NCI-H1417 (cell line): ENCODE results near the gene TPSD1.
A peak's percentile ranks its signal among the peaks of the same experiment; 100 is the strongest.

Experiments
- DNase-seq, 3 experiments: peaks; one replicate each; lab custom pipeline; 2025; lab: John Stamatoyannopoulos, UW

Gene TPSD1

DNA sequence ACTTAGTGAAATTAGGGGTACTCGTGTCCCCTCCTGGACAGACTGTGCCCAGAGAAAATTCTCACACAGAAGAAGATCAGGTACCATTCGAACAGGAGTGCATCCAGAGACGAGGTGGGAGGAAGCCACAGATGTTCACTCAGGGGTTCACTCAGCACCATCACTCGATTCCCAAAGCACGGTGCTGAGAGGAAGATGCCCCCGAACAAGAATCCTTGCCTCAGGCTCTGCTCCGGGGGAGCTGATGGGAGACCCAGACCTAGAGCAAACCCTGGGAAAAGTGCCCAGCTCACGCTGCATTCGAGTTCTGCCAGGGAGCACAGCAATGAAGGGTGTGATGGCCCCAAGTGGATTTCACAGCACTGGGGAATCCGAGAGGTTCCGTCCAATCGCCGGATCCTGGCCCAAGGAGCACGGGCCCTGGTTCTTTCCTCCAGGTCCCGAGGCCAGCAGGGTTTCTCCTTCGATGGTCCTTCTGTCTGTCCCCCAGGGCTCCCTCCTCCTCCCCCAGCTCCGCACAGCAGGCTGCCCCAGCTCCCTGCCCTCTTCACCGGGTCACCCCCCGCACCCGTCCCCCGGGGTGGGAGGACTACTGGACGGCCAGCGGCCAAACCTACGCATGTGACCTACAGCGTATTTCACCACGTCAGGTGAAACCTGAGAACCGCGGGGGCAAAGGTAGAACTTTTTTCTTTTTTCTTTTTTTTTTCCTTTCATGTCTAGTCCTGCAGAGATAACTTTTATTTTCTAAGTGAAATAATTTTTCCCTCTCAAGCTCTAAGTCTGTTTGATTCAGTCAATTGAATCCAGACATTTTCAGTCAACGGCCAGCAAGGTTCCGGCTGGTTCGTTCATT is 43.4 kb downstream of the TPSD1 start:
- DNase-seq, result no peak

DNA sequence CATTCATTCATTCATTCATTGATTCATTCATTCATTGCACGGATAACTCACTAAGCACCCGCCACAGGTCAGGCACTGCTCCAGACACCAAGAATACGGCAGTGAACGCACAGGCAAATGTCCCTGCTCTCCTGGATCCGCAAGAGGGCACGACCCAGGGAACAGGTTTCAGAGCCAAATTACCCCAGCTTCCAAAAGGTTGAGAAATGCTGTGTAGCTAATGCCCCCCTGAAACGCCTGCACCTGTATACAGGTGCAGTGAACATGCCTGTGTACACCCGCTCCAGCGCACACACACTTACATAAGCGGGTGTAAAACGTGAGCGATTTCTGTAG is 44.0 kb downstream of the TPSD1 start:
- DNase-seq, result no peak

DNA sequence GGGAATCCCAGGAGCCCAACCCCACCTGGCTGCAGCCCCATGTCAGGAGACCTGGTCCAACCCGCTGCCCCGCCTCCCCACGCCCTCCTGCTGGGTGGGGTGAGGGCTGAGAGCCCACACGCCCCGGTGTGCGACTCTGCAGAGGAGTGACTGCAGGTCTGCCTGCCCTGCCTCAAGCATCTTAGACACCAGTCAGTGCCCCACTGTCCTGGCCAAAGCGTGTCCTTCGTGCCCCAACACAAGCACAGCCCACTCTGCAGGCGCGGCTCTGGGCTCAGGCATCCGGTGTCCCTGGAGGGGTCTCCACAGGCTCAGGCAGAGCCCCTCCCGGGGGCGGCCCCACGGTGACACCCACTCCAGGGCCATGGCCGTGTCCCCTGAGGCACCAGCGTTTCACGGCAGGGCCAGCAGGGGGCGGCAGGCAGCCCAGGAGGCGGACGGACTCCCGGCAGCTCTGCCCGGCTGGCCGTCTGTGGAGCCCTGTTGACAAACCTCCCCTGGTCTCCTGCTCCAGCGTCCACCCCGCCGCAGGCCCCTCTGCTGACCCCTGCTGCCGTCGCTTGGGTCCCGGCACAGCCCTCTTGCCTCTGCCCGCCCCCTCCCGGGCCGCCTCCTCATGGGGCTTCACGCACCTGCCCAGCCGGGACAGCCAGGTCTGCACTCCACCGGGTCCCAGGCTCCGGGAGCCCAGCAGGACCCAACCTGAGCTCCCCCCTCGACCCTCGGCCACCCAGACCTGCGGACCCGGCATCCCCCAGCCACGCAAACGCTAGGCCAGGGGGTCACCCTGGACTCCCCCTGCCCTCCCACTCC is 45.0 kb downstream of the TPSD1 start:
- DNase-seq, result peak in 1 of 3 experiments; percentile 66

- DNase-seq, result no peak
Observed at GRCh38 chr16:1301562-1301961, 45.7 kb downstream of the TPSD1 start.

DNA sequence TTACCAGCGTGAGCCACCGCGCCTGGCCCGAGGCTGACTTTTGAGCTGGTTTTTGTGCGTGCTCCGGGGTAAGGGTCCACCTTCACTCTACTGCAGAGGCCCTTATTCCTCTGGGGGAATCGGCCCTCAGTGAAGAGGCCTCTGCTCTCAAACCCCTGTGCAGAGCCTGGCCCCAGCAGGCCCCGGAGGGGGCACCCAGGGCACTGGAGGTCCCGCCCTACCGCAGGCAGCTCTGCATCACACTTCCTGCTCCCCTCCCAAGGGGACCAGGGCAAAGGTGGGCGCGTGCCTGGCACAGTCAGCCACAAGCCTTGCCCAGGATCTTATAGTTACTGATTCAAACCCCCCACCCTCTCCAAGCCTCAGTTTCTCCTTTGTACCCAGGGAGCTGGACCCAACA is 50.0 kb downstream of the TPSD1 start:
- no peak for DNase-seq

GRCh38 chr16:1306334-1306733 is 50.5 kb downstream of the TPSD1 start:
- DNase-seq, result no peak

- DNase-seq, result peak in 2 of 3 experiments; percentile 24 to 71
Observed at GRCh38 chr16:1308036-1308976, 52.4 kb downstream of the TPSD1 start.
